SK-N-MC (cell line): ENCODE results near the gene ARMC6.

Experiments used
- EZH2 ChIP-seq: fragments of 200-600 bp; sonication (generic); IDR thresholded peaks from one replicate; pipeline ENCODE4 v1.6.1; 2017; ENCODE audit warnings: antibody characterized with exemption
- FOXP2 ChIP-seq: optimal IDR thresholded peaks from 2 replicates; pipeline ENCODE3; 2011; ENCODE audit warnings: mild to moderate bottlenecking, moderate library complexity; ENCODE audit not compliant: insufficient read depth; ENCODE audit errors: extremely low read length, control extremely low read depth
- POLR2AphosphoS5 ChIP-seq: IDR thresholded peaks from 2 replicates; pipeline ENCODE4 v1.6.1; 2012; ENCODE audit warnings: mild to moderate bottlenecking, low read depth, low read length, borderline replicate concordance

DNA sequence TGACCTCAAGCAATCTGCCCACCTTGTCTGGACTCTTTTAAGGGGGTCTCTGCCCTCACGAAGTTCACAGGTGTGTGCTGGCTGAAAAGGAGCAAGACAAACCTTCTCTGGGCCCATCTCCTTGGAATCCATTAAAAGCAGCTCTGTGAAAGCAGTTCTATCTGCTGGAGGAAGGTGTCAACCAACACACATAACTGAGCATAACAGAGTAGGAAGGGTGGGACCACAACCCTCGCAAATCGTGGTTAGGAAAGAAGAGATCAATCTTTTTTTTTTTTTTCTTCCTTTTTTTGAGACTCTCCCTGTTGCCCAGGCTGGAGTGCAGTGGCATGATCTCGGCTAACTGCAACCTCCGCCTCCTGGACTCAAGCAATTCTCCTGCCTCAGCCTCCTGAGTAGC is 1.5 kb upstream of the ARMC6 start:
- no peak for TF ChIP-seq EZH2
- no peak for TF ChIP-seq POLR2AphosphoS5
- TF ChIP-seq FOXP2 = no peak
